HepG2 (cell line): ENCODE results near the gene UCKL1. TPM values are rescaled to one million over a fixed set of nuclear protein-coding genes. Genes with fewer than 3 reads are reported as not detected.
A peak's percentile ranks its signal among the peaks of the same experiment; 100 is the strongest.

Experiments used
- DR1 ChIP-seq: sonication (generic); formaldehyde crosslinking; IDR thresholded peaks from 2 replicates; pipeline ENCODE4 v1.8.0; 2021; ENCODE audit warnings: mild to moderate bottlenecking, missing genetic modification reagents, inconsistent platforms
- ETV5 ChIP-seq: IDR thresholded peaks from 2 replicates; pipeline ENCODE4 v1.6.1; 2018; ENCODE audit warnings: missing biosample characterization, missing genetic modification reagents, inconsistent platforms, borderline replicate concordance
- KDM5A ChIP-seq: fragments of 200-600 bp; sonication (generic); IDR thresholded peaks from 2 replicates; pipeline ENCODE4 v1.7.0; 2018; ENCODE audit warnings: antibody characterized with exemption, mild to moderate bottlenecking, low read length, borderline replicate concordance
- SYNCRIP ChIP-seq: fragments of 200-400 bp; formaldehyde crosslinking; IDR thresholded peaks from 2 replicates; pipeline ENCODE4 v1.6.1; 2018; ENCODE audit warnings: mild to moderate bottlenecking, low read depth, low read length; ENCODE audit not compliant: insufficient read depth
- ZBTB38 ChIP-seq: sonication (generic); formaldehyde crosslinking; IDR thresholded peaks from 2 replicates; pipeline ENCODE4 v1.5.1; 2020; ENCODE audit warnings: mild to moderate bottlenecking, missing genetic modification reagents
- ZNF329 ChIP-seq: sonication (generic); formaldehyde crosslinking; IDR thresholded peaks from 2 replicates; pipeline ENCODE4 v1.9.0; 2021; ENCODE audit warnings: low read depth, mild to moderate bottlenecking, missing genetic modification reagents
- ZNF335 ChIP-seq: sonication (generic); formaldehyde crosslinking; IDR thresholded peaks from 2 replicates; pipeline ENCODE4 v1.4.0; 2020; ENCODE audit warnings: missing genetic modification reagents
- ZNF460 ChIP-seq: sonication (generic); formaldehyde crosslinking; IDR thresholded peaks from 2 replicates; pipeline ENCODE4 v1.5.1; 2020; ENCODE audit warnings: missing genetic modification reagents, mild to moderate bottlenecking, borderline replicate concordance
- ZNF557 ChIP-seq: sonication (generic); formaldehyde crosslinking; IDR thresholded peaks from 2 replicates; pipeline ENCODE4 v1.4.0; 2020; ENCODE audit warnings: missing genetic modification reagents
- ZNF598 ChIP-seq: sonication (generic); formaldehyde crosslinking; IDR thresholded peaks from 2 replicates; pipeline ENCODE4 v1.5.1; 2020; ENCODE audit warnings: mild to moderate bottlenecking, missing genetic modification reagents, borderline replicate concordance
- ZNF792 ChIP-seq: IDR thresholded peaks from 2 replicates; pipeline ENCODE4 v1.6.1; 2016
- ZNF883 ChIP-seq: sonication (generic); formaldehyde crosslinking; IDR thresholded peaks from 2 replicates; pipeline ENCODE4 v1.5.1; 2020; ENCODE audit warnings: mild to moderate bottlenecking, missing genetic modification reagents; ENCODE audit errors: not compliant biosample characterization
- polyA plus RNA-seq, 8 experiments: library from polyadenylated mRNA; depleted of rRNA in 3 of 8; stranded (reverse) in 7 of 8; unstranded in 1 of 8; fragments of >200 nt; fragmentation: Illumina TruSeq in 4 of 8; extraction: Trizol in 4 of 8; gene quantifications; 2 replicates each; pipeline versions ENCODE4 v1.2.1 to v1.2.3, GENCODE V29; 2011 to 2016; ENCODE audit warnings: low read depth in 4 of 8, missing spikeins in 1 of 8, mixed read lengths in 1 of 8; ENCODE audit not compliant: insufficient read depth in 1 of 8
- total RNA-seq, 5 experiments: library from RNA; depleted of rRNA; stranded (reverse); fragments of >200 nt; fragmentation: Illumina TruSeq; extraction: Trizol; gene quantifications; 2 replicates each; pipeline ENCODE4 v1.2.3, GENCODE V29; 2016; ENCODE audit warnings: low read depth in 1 of 5
- TF ChIP-seq, protein P1 (sequence below): sonication (generic); formaldehyde crosslinking; IDR thresholded peaks from 2 replicates; pipeline ENCODE4 v1.4.0; 2020; ENCODE audit warnings: missing genetic modification reagents, borderline replicate concordance
- TF ChIP-seq, protein P2 (sequence below): sonication (generic); formaldehyde crosslinking; IDR thresholded peaks from 2 replicates; pipeline ENCODE4 v1.4.0; 2020; ENCODE audit warnings: mild to moderate bottlenecking, missing genetic modification reagents
- TF ChIP-seq, protein P3 (sequence below): IDR thresholded peaks from 2 replicates; pipeline ENCODE4 v1.6.1; 2016
- TF ChIP-seq, protein P4 (sequence below): sonication (generic); formaldehyde crosslinking; IDR thresholded peaks from 2 replicates; pipeline ENCODE4 v1.5.0; 2020; ENCODE audit warnings: missing genetic modification reagents
- TF ChIP-seq, protein P5 (sequence below): sonication (generic); formaldehyde crosslinking; IDR thresholded peaks from 2 replicates; pipeline ENCODE4; 2020; ENCODE audit warnings: missing genetic modification reagents, mild to moderate bottlenecking, borderline replicate concordance
- TF ChIP-seq, protein P6 (sequence below): IDR thresholded peaks from 2 replicates; pipeline ENCODE4 v1.6.1; 2012; ENCODE audit warnings: low read length, improper control_type of control experiment

Gene UCKL1
- total and polyA plus RNA-seq, 2 of the 13 experiments (the other 11 are each of a cell fraction or from before 2014, with no cell fraction given): 50.2 to 126 TPM

DNA sequence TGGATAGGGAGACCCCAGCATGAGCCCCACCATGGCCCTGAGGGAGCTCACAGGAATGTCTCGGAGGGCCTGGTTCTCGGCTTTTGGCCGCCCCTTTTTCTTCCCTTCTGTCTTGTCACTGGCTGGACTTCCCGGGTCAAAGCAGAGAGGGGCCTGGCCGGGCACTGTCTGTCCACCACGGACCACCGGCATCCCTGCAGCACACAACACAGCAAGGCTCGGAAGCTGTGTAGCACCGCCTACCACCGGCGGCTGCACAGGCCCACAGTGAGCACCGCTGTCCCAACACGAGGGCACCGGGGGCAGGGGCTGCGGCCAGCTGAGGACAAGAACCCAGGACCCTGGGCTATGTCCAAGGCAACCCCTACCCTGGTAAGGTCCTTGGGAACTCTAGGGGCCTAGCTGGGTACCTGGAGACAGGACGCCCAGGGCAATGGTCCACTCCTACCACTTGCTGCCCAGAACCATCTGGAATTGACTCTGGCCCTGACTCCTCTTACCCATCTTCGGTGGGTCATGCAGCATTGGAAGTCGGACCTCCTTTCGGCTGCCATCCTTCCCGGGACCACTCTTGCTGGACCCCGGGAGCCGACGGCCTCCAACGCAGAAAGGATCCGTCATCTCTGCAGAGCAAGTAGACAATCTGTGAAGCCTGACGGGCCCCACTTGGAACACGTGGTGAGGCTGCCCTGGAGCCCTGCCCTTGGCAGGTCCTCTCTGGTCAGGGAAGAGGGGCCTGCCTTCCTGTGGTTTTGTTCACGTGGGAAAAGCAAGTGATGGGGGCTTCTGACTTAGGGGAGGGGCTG, 11.3 kb upstream of the UCKL1 start (continued):
- TF ChIP-seq, protein P1, sequence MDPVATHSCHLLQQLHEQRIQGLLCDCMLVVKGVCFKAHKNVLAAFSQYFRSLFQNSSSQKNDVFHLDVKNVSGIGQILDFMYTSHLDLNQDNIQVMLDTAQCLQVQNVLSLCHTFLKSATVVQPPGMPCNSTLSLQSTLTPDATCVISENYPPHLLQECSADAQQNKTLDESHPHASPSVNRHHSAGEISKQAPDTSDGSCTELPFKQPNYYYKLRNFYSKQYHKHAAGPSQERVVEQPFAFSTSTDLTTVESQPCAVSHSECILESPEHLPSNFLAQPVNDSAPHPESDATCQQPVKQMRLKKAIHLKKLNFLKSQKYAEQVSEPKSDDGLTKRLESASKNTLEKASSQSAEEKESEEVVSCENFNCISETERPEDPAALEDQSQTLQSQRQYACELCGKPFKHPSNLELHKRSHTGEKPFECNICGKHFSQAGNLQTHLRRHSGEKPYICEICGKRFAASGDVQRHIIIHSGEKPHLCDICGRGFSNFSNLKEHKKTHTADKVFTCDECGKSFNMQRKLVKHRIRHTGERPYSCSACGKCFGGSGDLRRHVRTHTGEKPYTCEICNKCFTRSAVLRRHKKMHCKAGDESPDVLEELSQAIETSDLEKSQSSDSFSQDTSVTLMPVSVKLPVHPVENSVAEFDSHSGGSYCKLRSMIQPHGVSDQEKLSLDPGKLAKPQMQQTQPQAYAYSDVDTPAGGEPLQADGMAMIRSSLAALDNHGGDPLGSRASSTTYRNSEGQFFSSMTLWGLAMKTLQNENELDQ (CRISPR knock-in tag): no peak
- TF ChIP-seq, protein P2, sequence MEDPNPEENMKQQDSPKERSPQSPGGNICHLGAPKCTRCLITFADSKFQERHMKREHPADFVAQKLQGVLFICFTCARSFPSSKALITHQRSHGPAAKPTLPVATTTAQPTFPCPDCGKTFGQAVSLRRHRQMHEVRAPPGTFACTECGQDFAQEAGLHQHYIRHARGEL: no peak
- TF ChIP-seq, protein P3, sequence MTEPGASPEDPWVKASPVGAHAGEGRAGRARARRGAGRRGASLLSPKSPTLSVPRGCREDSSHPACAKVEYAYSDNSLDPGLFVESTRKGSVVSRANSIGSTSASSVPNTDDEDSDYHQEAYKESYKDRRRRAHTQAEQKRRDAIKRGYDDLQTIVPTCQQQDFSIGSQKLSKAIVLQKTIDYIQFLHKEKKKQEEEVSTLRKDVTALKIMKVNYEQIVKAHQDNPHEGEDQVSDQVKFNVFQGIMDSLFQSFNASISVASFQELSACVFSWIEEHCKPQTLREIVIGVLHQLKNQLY (CRISPR knock-in tag): no peak
- TF ChIP-seq, protein P4, sequence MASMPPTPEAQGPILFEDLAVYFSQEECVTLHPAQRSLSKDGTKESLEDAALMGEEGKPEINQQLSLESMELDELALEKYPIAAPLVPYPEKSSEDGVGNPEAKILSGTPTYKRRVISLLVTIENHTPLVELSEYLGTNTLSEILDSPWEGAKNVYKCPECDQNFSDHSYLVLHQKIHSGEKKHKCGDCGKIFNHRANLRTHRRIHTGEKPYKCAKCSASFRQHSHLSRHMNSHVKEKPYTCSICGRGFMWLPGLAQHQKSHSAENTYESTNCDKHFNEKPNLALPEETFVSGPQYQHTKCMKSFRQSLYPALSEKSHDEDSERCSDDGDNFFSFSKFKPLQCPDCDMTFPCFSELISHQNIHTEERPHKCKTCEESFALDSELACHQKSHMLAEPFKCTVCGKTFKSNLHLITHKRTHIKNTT (CRISPR knock-in tag): no peak
- TF ChIP-seq SYNCRIP (no peak), ZNF329 (CRISPR knock-in tag) (no peak), KDM5A (no peak), ZBTB38 (CRISPR knock-in tag) (no peak), ZNF792 (CRISPR knock-in tag) (no peak), DR1 (no peak), ZNF883 (CRISPR knock-in tag) (peak; percentile 53), ETV5 (CRISPR knock-in tag) (no peak), ZNF598 (no peak), ZNF335 (CRISPR knock-in tag) (no peak), ZNF460 (CRISPR knock-in tag) (no peak), ZNF557 (no peak)
- TF ChIP-seq, protein P5, sequence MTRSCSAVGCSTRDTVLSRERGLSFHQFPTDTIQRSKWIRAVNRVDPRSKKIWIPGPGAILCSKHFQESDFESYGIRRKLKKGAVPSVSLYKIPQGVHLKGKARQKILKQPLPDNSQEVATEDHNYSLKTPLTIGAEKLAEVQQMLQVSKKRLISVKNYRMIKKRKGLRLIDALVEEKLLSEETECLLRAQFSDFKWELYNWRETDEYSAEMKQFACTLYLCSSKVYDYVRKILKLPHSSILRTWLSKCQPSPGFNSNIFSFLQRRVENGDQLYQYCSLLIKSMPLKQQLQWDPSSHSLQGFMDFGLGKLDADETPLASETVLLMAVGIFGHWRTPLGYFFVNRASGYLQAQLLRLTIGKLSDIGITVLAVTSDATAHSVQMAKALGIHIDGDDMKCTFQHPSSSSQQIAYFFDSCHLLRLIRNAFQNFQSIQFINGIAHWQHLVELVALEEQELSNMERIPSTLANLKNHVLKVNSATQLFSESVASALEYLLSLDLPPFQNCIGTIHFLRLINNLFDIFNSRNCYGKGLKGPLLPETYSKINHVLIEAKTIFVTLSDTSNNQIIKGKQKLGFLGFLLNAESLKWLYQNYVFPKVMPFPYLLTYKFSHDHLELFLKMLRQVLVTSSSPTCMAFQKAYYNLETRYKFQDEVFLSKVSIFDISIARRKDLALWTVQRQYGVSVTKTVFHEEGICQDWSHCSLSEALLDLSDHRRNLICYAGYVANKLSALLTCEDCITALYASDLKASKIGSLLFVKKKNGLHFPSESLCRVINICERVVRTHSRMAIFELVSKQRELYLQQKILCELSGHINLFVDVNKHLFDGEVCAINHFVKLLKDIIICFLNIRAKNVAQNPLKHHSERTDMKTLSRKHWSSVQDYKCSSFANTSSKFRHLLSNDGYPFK: no peak
- TF ChIP-seq, protein P6, sequence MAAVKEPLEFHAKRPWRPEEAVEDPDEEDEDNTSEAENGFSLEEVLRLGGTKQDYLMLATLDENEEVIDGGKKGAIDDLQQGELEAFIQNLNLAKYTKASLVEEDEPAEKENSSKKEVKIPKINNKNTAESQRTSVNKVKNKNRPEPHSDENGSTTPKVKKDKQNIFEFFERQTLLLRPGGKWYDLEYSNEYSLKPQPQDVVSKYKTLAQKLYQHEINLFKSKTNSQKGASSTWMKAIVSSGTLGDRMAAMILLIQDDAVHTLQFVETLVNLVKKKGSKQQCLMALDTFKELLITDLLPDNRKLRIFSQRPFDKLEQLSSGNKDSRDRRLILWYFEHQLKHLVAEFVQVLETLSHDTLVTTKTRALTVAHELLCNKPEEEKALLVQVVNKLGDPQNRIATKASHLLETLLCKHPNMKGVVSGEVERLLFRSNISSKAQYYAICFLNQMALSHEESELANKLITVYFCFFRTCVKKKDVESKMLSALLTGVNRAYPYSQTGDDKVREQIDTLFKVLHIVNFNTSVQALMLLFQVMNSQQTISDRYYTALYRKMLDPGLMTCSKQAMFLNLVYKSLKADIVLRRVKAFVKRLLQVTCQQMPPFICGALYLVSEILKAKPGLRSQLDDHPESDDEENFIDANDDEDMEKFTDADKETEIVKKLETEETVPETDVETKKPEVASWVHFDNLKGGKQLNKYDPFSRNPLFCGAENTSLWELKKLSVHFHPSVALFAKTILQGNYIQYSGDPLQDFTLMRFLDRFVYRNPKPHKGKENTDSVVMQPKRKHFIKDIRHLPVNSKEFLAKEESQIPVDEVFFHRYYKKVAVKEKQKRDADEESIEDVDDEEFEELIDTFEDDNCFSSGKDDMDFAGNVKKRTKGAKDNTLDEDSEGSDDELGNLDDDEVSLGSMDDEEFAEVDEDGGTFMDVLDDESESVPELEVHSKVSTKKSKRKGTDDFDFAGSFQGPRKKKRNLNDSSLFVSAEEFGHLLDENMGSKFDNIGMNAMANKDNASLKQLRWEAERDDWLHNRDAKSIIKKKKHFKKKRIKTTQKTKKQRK: no peak
